K562 (cell line): ENCODE data around the gene ST8SIA1. TPM values are rescaled to one million over a fixed set of nuclear protein-coding genes. Genes with fewer than 3 reads are reported as not detected.

ENCODE experiments used
- ATAC-seq: fragments of 200-7000 bp; cut with Tn5 transposase; 3 replicates; pipeline ENCODE4 v1.9.1; 2020; ENCODE audit warnings: moderate library complexity
- BruUV-seq: library from RNA; stranded (reverse); fragments of 400-500 nt; replicated peaks from 2 replicates; lab custom pipeline; 2021; lab: Mats Ljungman, UMichigan
- CTCF ChIA-PET: fragments of 300-600 bp; formaldehyde crosslinking; extraction: SDS; loops from one replicate; lab custom pipeline; 2021; ENCODE audit warnings: low intra/inter-chr PET ratio; lab: Yijun Ruan, JAX
- POLR2A ChIA-PET: fragments of 300-600, 350-650 bp; sonication (Branson Sonifier 250); formaldehyde crosslinking; extraction: SDS; loops from one replicate; lab custom pipeline; 2021; ENCODE audit warnings: antibody characterized with exemption, inconsistent platforms; lab: Yijun Ruan, JAX
- DNase-seq, 4 experiments: peaks; one replicate each; pipeline versions ENCODE4 v3.0.0 to v3.0.0-alpha.2; 2011 to 2018; ENCODE audit warnings: low spot score in 3 of 4, mixed read lengths in 3 of 4; ENCODE audit errors: extremely low read depth in 1 of 4
- FAIRE-seq: peaks from 2 replicates; lab custom pipeline; 2011; peaks lifted over from hg19 to GRCh38; lab: Jason Lieb, UNC
- H2AFZ ChIP-seq: 2 replicates; pipeline ENCODE4 v1.6.0; 2011; ENCODE audit warnings: low read depth, low read length, control low read depth, inconsistent platforms
- H3K27ac ChIP-seq: fragments of 200-600 bp; 3 replicates; pipeline ENCODE4 v1.8.0; 2011; ENCODE audit warnings: low read depth, mild to moderate bottlenecking, control low read depth, inconsistent platforms, low read length, moderate library complexity, mixed read lengths; ENCODE audit errors: extremely low read depth
- H3K27me3 ChIP-seq, 2 experiments: fragments of 300-600 bp in 1 of 2; 2 replicates in 1 of 2; 3 replicates in 1 of 2; pipeline versions ENCODE4 v1.6.0 to v1.8.0; 2011; ENCODE audit warnings: inconsistent platforms in 2 of 2, low read length in 2 of 2, mild to moderate bottlenecking in 1 of 2, mixed read lengths in 1 of 2, moderate library complexity in 1 of 2; ENCODE audit not compliant: control insufficient read depth in 2 of 2, insufficient read depth in 2 of 2
- H3K36me3 ChIP-seq: fragments of 300-600 bp; 3 replicates; pipeline ENCODE4 v1.8.0; 2011; ENCODE audit warnings: mild to moderate bottlenecking, low read length, inconsistent platforms; ENCODE audit not compliant: control insufficient read depth, insufficient read depth
- H3K4me1 ChIP-seq, 2 experiments: fragments of 200-600 bp in 1 of 2; replicated peaks in 1 of 2; 2 replicates in 1 of 2; 3 replicates in 1 of 2; pipeline versions ENCODE4 v1.5.1 to v1.8.0; 2011; ENCODE audit warnings: inconsistent platforms in 2 of 2, low read length in 2 of 2, mild to moderate bottlenecking in 1 of 2, mixed read lengths in 1 of 2, moderate library complexity in 1 of 2; ENCODE audit not compliant: control insufficient read depth in 2 of 2, insufficient read depth in 2 of 2
- H3K4me2 ChIP-seq: 2 replicates; pipeline ENCODE4 v1.6.1; 2011; ENCODE audit warnings: low read length, control low read depth, inconsistent platforms, mixed read lengths; ENCODE audit not compliant: insufficient read depth
- H3K4me3 ChIP-seq: fragments of 200-600 bp; sonication (generic), shearing (Covaris generic); 2 replicates; pipeline ENCODE4 v1.5.1; 2016; ENCODE audit warnings: control low read depth, inconsistent platforms
- H3K79me2 ChIP-seq: fragments of 200-600 bp; 3 replicates; pipeline ENCODE4 v1.8.0; 2011; ENCODE audit warnings: low read length, inconsistent platforms; ENCODE audit not compliant: control insufficient read depth, insufficient read depth
- H3K9ac ChIP-seq, 2 experiments: 2 replicates each; pipeline versions ENCODE4 v1.6.0 to v1.6.1; 2011; ENCODE audit warnings: low read depth in 2 of 2, low read length in 2 of 2, control low read depth in 1 of 2, inconsistent platforms in 1 of 2, mild to moderate bottlenecking in 1 of 2, mixed read lengths in 1 of 2; ENCODE audit not compliant: insufficient read depth in 1 of 2
- H3K9me1 ChIP-seq: one replicate; pipeline ENCODE4 v1.6.0; 2011; ENCODE audit warnings: inconsistent platforms, mild to moderate bottlenecking, low read length, moderate library complexity; ENCODE audit not compliant: control insufficient read depth, insufficient read depth
- H3K9me3 ChIP-seq: replicated peaks from 2 replicates; pipeline ENCODE4 v1.5.1; 2011; ENCODE audit warnings: low read depth, low read length, inconsistent platforms; ENCODE audit not compliant: control insufficient read depth, insufficient read depth
- H4K20me1 ChIP-seq: replicated peaks from 2 replicates; pipeline ENCODE4 v1.6.1; 2011; ENCODE audit warnings: low read length, inconsistent platforms, mixed read lengths; ENCODE audit not compliant: control insufficient read depth, insufficient read depth
- MTF1 ChIP-seq: fragments of 250-450 bp; sonication (Bioruptor Pico); IDR thresholded peaks from 2 replicates; pipeline ENCODE4 v1.9.0; 2021; ENCODE audit warnings: moderate library complexity, mild to moderate bottlenecking, inconsistent platforms, borderline replicate concordance
- PHF20 ChIP-seq: fragments of 450-650 bp; IDR thresholded peaks from 2 replicates; pipeline ENCODE4 v1.6.1; 2018; ENCODE audit not compliant: partially characterized antibody
- POU5F1 ChIP-seq: fragments of 150-350 bp; IDR thresholded peaks from 2 replicates; pipeline ENCODE4 v1.6.1; 2014; ENCODE audit warnings: borderline replicate concordance, low read length, low read depth, mild to moderate bottlenecking; ENCODE audit not compliant: partially characterized antibody
- TCF7L2 ChIP-seq: fragments of 150-350 bp; IDR thresholded peaks from 2 replicates; pipeline ENCODE4 v1.6.1; 2016; ENCODE audit warnings: low read depth, mild to moderate bottlenecking, low read length, moderate library complexity
- ZFP1 ChIP-seq: fragments of 450-650 bp; formaldehyde crosslinking; IDR thresholded peaks from 2 replicates; pipeline ENCODE4 v1.4.0; 2020; ENCODE audit warnings: mild to moderate bottlenecking, mixed read lengths
- ZNF133 ChIP-seq: fragments of 250-450 bp; sonication (Bioruptor Pico); IDR thresholded peaks from 2 replicates; pipeline ENCODE4 v1.4.0; 2020; ENCODE audit warnings: mild to moderate bottlenecking
- ZNF174 ChIP-seq: fragments of 250-450 bp; sonication (Bioruptor Pico); IDR thresholded peaks from 2 replicates; pipeline ENCODE4 v1.4.0; 2020; ENCODE audit warnings: mild to moderate bottlenecking
- ZNF695 ChIP-seq: fragments of 450-650 bp; formaldehyde crosslinking; IDR thresholded peaks from 2 replicates; pipeline ENCODE4 v1.4.0; 2020; ENCODE audit warnings: mild to moderate bottlenecking, moderate library complexity
- WGBS: fragments of 100-300 bp; shearing (Covaris generic); methylation state at CpG from one replicate; pipeline ENCODE4 v1.1.6; 2016; ENCODE audit warnings: low coverage, mixed read lengths; ENCODE audit not compliant: insufficient coverage; ENCODE audit errors: missing lambda C conversion rate; 5-methylcytosine and 5-hydroxymethylcytosine counted together
- in situ Hi-C: fragments of 300-500 bp; cut with MboI; formaldehyde crosslinking; loops from 4 replicates; pipeline ENCODE4 v1.15.0; 2018; ENCODE audit warnings: inconsistent platforms, mixed read lengths
- intact Hi-C: fragments of 100-400 bp; cut with micrococcal nuclease; formaldehyde crosslinking; loops from 2 replicates; pipeline ENCODE4 v1.14.2; 2022
- polyA plus RNA-seq, 8 experiments: library from polyadenylated mRNA; depleted of rRNA in 4 of 8; stranded (reverse) in 5 of 8; unstranded in 3 of 8; fragments of >200 nt; fragmentation: Nextera tagmentation in 2 of 8; fragmentation: Illumina TruSeq in 1 of 8; extraction: Ambion mirVana in 2 of 8; extraction: Trizol in 1 of 8; gene quantifications; 2 replicates each; pipeline versions ENCODE4 v1.2.1 to v1.2.3, GENCODE V29; 2011 to 2014; ENCODE audit warnings: inconsistent platforms in 1 of 8, missing spikeins in 1 of 8
- total RNA-seq, 7 experiments: library from RNA; depleted of rRNA in 6 of 7; stranded (reverse); fragments of >200 nt in 6 of 7; fragmentation: Illumina TruSeq in 2 of 7; extraction: Trizol in 2 of 7; gene quantifications; 2 replicates each; pipeline versions ENCODE4 v1.2.1 to v1.2.3, GENCODE V29; 2011 to 2021; ENCODE audit warnings: low replicate concordance in 1 of 7
- TF ChIP-seq, protein P1 (sequence below): sonication (generic); formaldehyde crosslinking; IDR thresholded peaks from 2 replicates; pipeline ENCODE4 v1.8.0; 2022; ENCODE audit warnings: missing genetic modification reagents, mild to moderate bottlenecking, borderline replicate concordance
- TF ChIP-seq, protein P2 (sequence below): fragments of 250-450 bp; sonication (Bioruptor Pico); IDR thresholded peaks from 2 replicates; pipeline ENCODE4 v1.5.1; 2021; ENCODE audit warnings: mild to moderate bottlenecking

Gene ST8SIA1
- total and polyA plus RNA-seq, 9 of the 15 experiments (the other 6 are each of a cell fraction or from before 2014, with no cell fraction given), result 0.86 to 26.3 (median 4.3) TPM

- no peaks in the 10 kb centered on the region for H4K20me1 ChIP-seq
- CTCF ChIA-PET, result no interaction called here
- WGBS, result 0% methylated on average over 2 of the region's 3 CpGs
- in situ Hi-C loops, result no loop called here
- no peaks in the 10 kb centered on the region for H3K79me2 ChIP-seq
- H3K9me3 ChIP-seq, result no peaks in the 10 kb centered on the region
- H3K27ac ChIP-seq, result no peak overlapping the region
- no peak overlapping the region for H3K4me3 ChIP-seq
- no peaks in the 10 kb centered on the region for H3K27me3 ChIP-seq
- no peak for DNase-seq
- POLR2A ChIA-PET, result no interaction called here
- no peaks in the 10 kb centered on the region for H3K9me1 ChIP-seq
- H3K4me2 ChIP-seq, result no peak overlapping the region
- no peaks in the 10 kb centered on the region for H3K36me3 ChIP-seq
- intact Hi-C loops, result no loop called here
- no TSS peak for BruUV-seq
- FAIRE-seq, result no peak
- no peak for ATAC-seq
- no peak overlapping the region for H3K9ac ChIP-seq
- no peaks in the 10 kb centered on the region for H3K4me1 ChIP-seq
- H2AFZ ChIP-seq, result no peak overlapping the region
- TF ChIP-seq PHF20, result no peak
- TF ChIP-seq MTF1 (CRISPR knock-in tag), result no peak
- TF ChIP-seq, protein P1, sequence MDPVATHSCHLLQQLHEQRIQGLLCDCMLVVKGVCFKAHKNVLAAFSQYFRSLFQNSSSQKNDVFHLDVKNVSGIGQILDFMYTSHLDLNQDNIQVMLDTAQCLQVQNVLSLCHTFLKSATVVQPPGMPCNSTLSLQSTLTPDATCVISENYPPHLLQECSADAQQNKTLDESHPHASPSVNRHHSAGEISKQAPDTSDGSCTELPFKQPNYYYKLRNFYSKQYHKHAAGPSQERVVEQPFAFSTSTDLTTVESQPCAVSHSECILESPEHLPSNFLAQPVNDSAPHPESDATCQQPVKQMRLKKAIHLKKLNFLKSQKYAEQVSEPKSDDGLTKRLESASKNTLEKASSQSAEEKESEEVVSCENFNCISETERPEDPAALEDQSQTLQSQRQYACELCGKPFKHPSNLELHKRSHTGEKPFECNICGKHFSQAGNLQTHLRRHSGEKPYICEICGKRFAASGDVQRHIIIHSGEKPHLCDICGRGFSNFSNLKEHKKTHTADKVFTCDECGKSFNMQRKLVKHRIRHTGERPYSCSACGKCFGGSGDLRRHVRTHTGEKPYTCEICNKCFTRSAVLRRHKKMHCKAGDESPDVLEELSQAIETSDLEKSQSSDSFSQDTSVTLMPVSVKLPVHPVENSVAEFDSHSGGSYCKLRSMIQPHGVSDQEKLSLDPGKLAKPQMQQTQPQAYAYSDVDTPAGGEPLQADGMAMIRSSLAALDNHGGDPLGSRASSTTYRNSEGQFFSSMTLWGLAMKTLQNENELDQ, result no peak
- no peak for TF ChIP-seq ZNF695
- no peak for TF ChIP-seq ZNF133 (CRISPR knock-in tag)
- TF ChIP-seq POU5F1, result no peak
- TF ChIP-seq ZNF174 (CRISPR knock-in tag), result no peak
- TF ChIP-seq, protein P2, sequence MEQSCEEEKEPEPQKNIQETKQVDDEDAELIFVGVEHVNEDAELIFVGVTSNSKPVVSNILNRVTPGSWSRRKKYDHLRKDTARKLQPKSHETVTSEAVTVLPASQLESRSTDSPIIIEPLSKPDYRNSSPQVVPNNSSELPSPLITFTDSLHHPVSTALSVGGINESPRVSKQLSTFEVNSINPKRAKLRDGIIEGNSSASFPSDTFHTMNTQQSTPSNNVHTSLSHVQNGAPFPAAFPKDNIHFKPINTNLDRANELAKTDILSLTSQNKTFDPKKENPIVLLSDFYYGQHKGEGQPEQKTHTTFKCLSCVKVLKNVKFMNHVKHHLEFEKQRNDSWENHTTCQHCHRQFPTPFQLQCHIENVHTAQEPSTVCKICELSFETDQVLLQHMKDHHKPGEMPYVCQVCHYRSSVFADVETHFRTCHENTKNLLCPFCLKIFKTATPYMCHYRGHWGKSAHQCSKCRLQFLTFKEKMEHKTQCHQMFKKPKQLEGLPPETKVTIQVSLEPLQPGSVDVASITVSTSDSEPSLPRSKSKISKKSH (CRISPR knock-in tag), result no peak
- no peak for TF ChIP-seq TCF7L2
- no peak for TF ChIP-seq ZFP1 (CRISPR knock-in tag)
Observed at GRCh38 chr12:22248571-22249115, 85.9 kb downstream of the ST8SIA1 start.
